Heart right ventricle (tissue), 16 donors: ENCODE results near the gene GLT8D2. TPM values are rescaled to one million over a fixed set of nuclear protein-coding genes. Genes with fewer than 3 reads are reported as not detected.

Experiments
- ATAC-seq, 8 donors: fragments of 200-7000 bp; cut with Tn5 transposase; one replicate each; pipeline ENCODE4 v1.9.1; 2020; ENCODE audit warnings: mild to moderate bottlenecking in 8 of 8, moderate library complexity in 8 of 8, moderate number of reproducible peaks in 1 of 8
- DNase-seq, 2 donors: peaks; one replicate each; pipeline ENCODE4 v3.0.0-alpha.2; 2020
- H3K27ac ChIP-seq, 10 donors: fragments of 200-600 bp; sonication (generic) in 2 of 10; one replicate each; pipeline versions ENCODE4 v1.5.0 to v1.8.0; 2020 to 2022; ENCODE audit warnings: mild to moderate bottlenecking in 3 of 10
- H3K27me3 ChIP-seq, 7 donors: fragments of 200-600 bp; one replicate each; pipeline ENCODE4 v1.8.0; 2021 to 2022; ENCODE audit warnings: mild to moderate bottlenecking in 2 of 7
- H3K36me3 ChIP-seq, 9 donors: fragments of 200-600 bp; sonication (generic) in 1 of 9; one replicate each; pipeline versions ENCODE4 v1.5.0 to v1.8.0; 2020 to 2022; ENCODE audit warnings: mild to moderate bottlenecking in 2 of 9
- H3K4me1 ChIP-seq, 9 donors: fragments of 200-600 bp; sonication (generic) in 1 of 9; one replicate each; pipeline versions ENCODE4 v1.5.0 to v1.8.0; 2020 to 2022; ENCODE audit warnings: mild to moderate bottlenecking in 4 of 9
- H3K4me3 ChIP-seq, 10 donors: fragments of 200-600 bp; sonication (generic) in 2 of 10; one replicate each; pipeline versions ENCODE4 v1.5.0 to v1.8.0; 2020 to 2022; ENCODE audit warnings: mild to moderate bottlenecking in 7 of 10, moderate library complexity in 2 of 10
- H3K9me3 ChIP-seq, 11 donors: fragments of 200-600 bp in 10 of 11; sonication (generic) in 2 of 11; one replicate each; pipeline versions ENCODE4 v1.5.0 to v1.8.0; 2013 to 2022; ENCODE audit warnings: mild to moderate bottlenecking in 2 of 11, control low read depth in 1 of 11, moderate library complexity in 1 of 11
- CTCF ChIP-seq, 9 donors: fragments of 200-600 bp; sonication (generic) in 2 of 9; IDR thresholded peaks; one replicate each; pipeline versions ENCODE4 v1.5.0 to v1.8.0; 2021 to 2022; ENCODE audit warnings: antibody characterized with exemption in 9 of 9, mild to moderate bottlenecking in 5 of 9, moderate library complexity in 1 of 9
- WGBS, 2 donors: extraction: QIAGEN DNeasy Blood & Tissue Kit; methylation state at CpG; one replicate each; pipeline ENCODE4 v1.1.7; 2013; ENCODE audit warnings: inconsistent platforms in 1 of 2; 5-methylcytosine and 5-hydroxymethylcytosine counted together
- intact Hi-C, 10 donors: fragments of 100-400 bp; cut with DNase I; formaldehyde crosslinking; loops; one replicate each; pipeline versions ENCODE4 v1.11.1 to v1.14.2; 2022
- polyA plus RNA-seq, 2 donors: library from polyadenylated mRNA; stranded (reverse); fragments of 200-250 nt; gene quantifications; one replicate each; pipeline ENCODE4 v1.2.3, GENCODE V29; 2013
- total RNA-seq, 10 donors: library from RNA; stranded (reverse); fragmentation: NEBNext Ultra II Directional in 3 of 10; extraction: Animal tissue kit (Norgen Biotek cat#: 25700) in 3 of 10; gene quantifications; one replicate each; pipeline versions ENCODE4 v1.2.1 to v1.2.4, GENCODE V29; 2021 to 2023
- donor health status: Arrhythmogenic right ventricular cardiomyopathy.
- donor health status: ischemic (EF 13 %, LVEDD 7.1; RV severe dilation, severe dysfunction).
- donor health status: healthy with polysubstance abuse.
- donor health status: DM: no; HTN: yes; CAD: no.
- donor health status: DM: no; HTN: no; CAD: no.
- donor health status: ischemic (EF 25% LVEDD 6.9; RV normal size, moderate dysfunction).
- donor health status: ischemic (EF 25% LVEDD 5.7; RV mildly dilated, moderate dysfunction).
- donor health status: healthy.
- donor health status: DM: yes; HTN: yes; CAD: no.
- donor health status: Ischemic cardiomyopathy.
- donor health status: ischemic (EF 35%, LVEDD 5.7; RV mildly dilated, moderate dysfunction).
- donor health status: nonischemic (EF 11% LVEDD 7.7; RV severe dilation, severe dysfunction).
- donor health status: DM: yes; HTN: yes; CAD: no.
- donor health status: PGD.
- donor health status: ischemic (EF 29% LVEDD 5.4; RV normal size, mild dysfunction).
- donor health status: nonischemic (EF 23%, LVEDD 6.1; RV moderate dilation, normal function).

The GLT8D2 gene
- total and polyA plus RNA-seq, 12 donors, result 3.5 to 16.0 (median 7.8) TPM

- no peaks in the 10 kb centered on the region for H3K9me3 ChIP-seq
- peaks cover 0 to 41% (median 29%) of the 10 kb centered on the region in 9 donors for H3K4me1 ChIP-seq
- peak in 1 of 9 donors; percentile 15 for TF ChIP-seq CTCF (IDR thresholded peaks at IDR 0.05)
- H3K27ac ChIP-seq, result peak within 1 kb of the TSS; percentile 75 to 97 (median 94)
- ATAC-seq (peak; percentile 99), DNase-seq (peak; percentile 94)
- H3K36me3 ChIP-seq, result peaks cover 0 to 31% (median 19%) of the 10 kb centered on the region in 9 donors
- intact Hi-C loops, result loop anchor here in 7 of 10 donors (2.0 to 10.0 kb wide), 5 partner anchors 43 to 107 kb away; partner anchors contain the start of gene TDG (in 4 of the 7)
- peak within 1 kb of the TSS; percentile 67 to 98 (median 93) for H3K4me3 ChIP-seq
- WGBS, 2 donors, result 0 to 1% methylated on average over 73 to 74 of the region's 74 CpGs
- H3K27me3 ChIP-seq, result no peaks in the 10 kb centered on the region
Measured at GRCh38 chr12:104064031-104064841, 14.2 kb upstream of the GLT8D2 start, which contains the start of gene HCFC2. TSS of gene HCFC2 (plus strand) at chr12:104064531. CDS start at chr12:104064561, 30 bp downstream.

GRCh38 chr12:104063712-104064030 lies 13.7 kb upstream of the GLT8D2 start:
- Histone ChIP-seq H3K9me3 (no peaks in the 10 kb centered on the region), H3K27ac (peak overlapping the region; percentile 75 to 97 (median 94)), H3K27me3 (no peaks in the 10 kb centered on the region), H3K4me3 (peak overlapping the region; percentile 67 to 98 (median 93)), H3K36me3 (peaks cover 0 to 25% (median 14%) of the 10 kb centered on the region in 9 donors), H3K4me1 (peaks cover 0 to 41% (median 29%) of the 10 kb centered on the region in 9 donors)
- intact Hi-C loops, result loop anchor here in 7 of 10 donors (2.0 to 10.0 kb wide), 5 partner anchors 44 to 107 kb away; partner anchors contain the start of gene TDG (in 4 of the 7)
- ATAC-seq (peak; percentile 5 to 45 (median 23)), DNase-seq (no peak)
- 0 to 2% methylated on average over 7 of the region's 7 CpGs for WGBS, 2 donors
- TF ChIP-seq CTCF (IDR thresholded peaks at IDR 0.05), result no peak

- WGBS, 2 donors, result 60 to 65% methylated on average over 2 of the region's 2 CpGs
- peaks cover 0 to 30% (median 16%) of the 10 kb centered on the region in 9 donors for H3K4me1 ChIP-seq
- no peaks in the 10 kb centered on the region for H3K27me3 ChIP-seq
- H3K9me3 ChIP-seq, result peaks cover 0 to 8% (median 0%) of the 10 kb centered on the region in 11 donors
- intact Hi-C loops, result loop anchor here in 7 of 10 donors (5.0 to 10.0 kb wide), 4 partner anchors 47 to 96 kb away; partner anchors contain the start of gene TDG (in 4 of the 7)
- H3K4me3 ChIP-seq, result no peak overlapping the region
- H3K27ac ChIP-seq, result no peak overlapping the region
- no peak for TF ChIP-seq CTCF (IDR thresholded peaks at IDR 0.05)
- no peaks in the 10 kb centered on the region for H3K36me3 ChIP-seq
- ATAC-seq (no peak), DNase-seq (no peak)
Measured at GRCh38 chr12:104060791-104061190, 10.8 kb upstream of the GLT8D2 start.

GRCh38 chr12:104059963-104060362 lies 10.0 kb upstream of the GLT8D2 start:
- no peak for TF ChIP-seq CTCF (IDR thresholded peaks at IDR 0.05)
- ATAC-seq, result no peak
- Histone ChIP-seq H3K4me3 (no peak overlapping the region), H3K4me1 (peaks cover 0 to 30% (median 15%) of the 10 kb centered on the region in 9 donors), H3K27ac (no peak overlapping the region), H3K36me3 (no peaks in the 10 kb centered on the region), H3K27me3 (no peaks in the 10 kb centered on the region), H3K9me3 (peaks cover 0 to 8% (median 0%) of the 10 kb centered on the region in 11 donors)
- DNase-seq, result no peak
- intact Hi-C loops, result loop anchor here in 8 of 10 donors (5.0 to 10.0 kb wide), 6 partner anchors 45 to 95 kb away; partner anchors contain the start of gene TDG (in 4 of the 8)
- WGBS, 2 donors, result 75% methylated on average over 2 of the region's 2 CpGs
